ENCODE data around the gene MAPT.

DNA sequence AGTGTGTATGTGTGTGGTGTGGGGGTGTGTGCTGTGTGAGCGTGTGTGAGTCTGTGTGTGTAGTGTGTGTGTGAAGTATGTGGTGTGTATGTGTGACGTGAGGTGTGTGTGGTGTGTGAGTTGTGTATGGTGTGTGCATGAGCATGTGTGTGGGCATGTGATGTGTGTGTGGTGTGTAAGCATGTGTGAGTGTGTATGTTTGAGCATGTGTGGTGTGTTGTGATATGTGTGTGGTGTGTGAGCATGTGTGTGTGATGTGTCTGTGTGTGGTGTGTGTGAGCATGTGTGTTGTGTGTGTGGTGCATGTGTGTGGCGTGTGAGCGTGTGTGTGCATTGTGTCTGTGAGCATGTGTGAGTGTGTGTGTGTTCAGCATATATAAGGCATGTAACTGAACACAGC lies 20.9 kb downstream of the MAPT start:
- TF ChIP-seq POLR2A (IDR thresholded peaks at IDR 0.05) (no peak), POLR2AphosphoS5 (IDR thresholded peaks at IDR 0.05) (no peak)

All from prostate gland (tissue), 1 donor.